ENCODE measurements around the gene PBX3.

The PBX3 gene

DNA sequence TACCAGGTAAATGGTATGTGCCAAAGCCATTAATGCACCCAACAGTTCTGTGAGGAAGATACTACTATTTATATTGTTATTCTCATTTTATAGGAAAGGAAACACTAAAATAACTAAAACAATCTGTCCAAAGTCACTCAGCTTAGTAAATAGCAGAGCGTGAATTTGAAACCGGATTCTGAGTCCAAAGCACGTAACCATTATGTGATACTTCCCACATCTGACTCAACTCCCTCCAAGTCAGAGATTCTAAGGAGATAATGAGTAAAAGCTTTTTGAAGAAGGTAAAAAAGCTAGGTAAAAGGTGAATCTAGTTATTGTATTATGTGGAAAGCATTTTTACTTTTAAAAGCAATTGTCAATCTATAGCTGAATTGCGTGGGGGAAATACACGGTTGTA lies 208.9 kb downstream of the PBX3 start:
- intact Hi-C loops (cut with DNase I; ENCODE audit: low total_unique reads) = no loop called here
- H3K27me3 ChIP-seq = no peaks in the 10 kb centered on the region
- TF ChIP-seq, protein P1, sequence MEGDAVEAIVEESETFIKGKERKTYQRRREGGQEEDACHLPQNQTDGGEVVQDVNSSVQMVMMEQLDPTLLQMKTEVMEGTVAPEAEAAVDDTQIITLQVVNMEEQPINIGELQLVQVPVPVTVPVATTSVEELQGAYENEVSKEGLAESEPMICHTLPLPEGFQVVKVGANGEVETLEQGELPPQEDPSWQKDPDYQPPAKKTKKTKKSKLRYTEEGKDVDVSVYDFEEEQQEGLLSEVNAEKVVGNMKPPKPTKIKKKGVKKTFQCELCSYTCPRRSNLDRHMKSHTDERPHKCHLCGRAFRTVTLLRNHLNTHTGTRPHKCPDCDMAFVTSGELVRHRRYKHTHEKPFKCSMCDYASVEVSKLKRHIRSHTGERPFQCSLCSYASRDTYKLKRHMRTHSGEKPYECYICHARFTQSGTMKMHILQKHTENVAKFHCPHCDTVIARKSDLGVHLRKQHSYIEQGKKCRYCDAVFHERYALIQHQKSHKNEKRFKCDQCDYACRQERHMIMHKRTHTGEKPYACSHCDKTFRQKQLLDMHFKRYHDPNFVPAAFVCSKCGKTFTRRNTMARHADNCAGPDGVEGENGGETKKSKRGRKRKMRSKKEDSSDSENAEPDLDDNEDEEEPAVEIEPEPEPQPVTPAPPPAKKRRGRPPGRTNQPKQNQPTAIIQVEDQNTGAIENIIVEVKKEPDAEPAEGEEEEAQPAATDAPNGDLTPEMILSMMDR (IDR thresholded peaks at IDR 0.05) = no peak
- H3K4me3 ChIP-seq = no peak overlapping the region
- no peak overlapping the region for H3K27ac ChIP-seq
- no peaks in the 10 kb centered on the region for H3K9me3 ChIP-seq
- H3K4me1 ChIP-seq = no peaks in the 10 kb centered on the region
- peaks cover 0 to 3% (median 0%) of the 10 kb centered on the region in 3 donors for H3K36me3 ChIP-seq
- no peak for DNase-seq

DNA sequence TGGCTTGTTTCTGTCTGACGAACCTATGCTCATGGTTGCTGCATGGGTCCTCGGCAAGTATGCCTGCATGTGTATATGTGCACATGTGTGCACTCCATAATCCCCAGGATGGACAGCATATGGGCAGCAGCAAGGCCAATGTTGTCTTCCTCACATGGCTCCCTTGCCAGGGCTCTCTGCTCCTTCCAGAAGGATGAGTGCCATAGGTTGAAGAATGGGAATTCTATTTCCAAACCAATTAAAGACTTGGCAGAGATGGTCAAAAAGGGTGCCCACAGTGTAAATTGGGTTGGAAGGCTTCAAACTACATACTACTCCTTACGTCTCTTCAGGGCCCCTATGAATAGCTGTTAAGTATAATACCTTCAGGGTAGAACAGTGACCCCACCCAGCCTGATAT lies 212.1 kb downstream of the PBX3 start:
- DNase-seq = no peak
- Histone ChIP-seq H3K9me3 (no peaks in the 10 kb centered on the region), H3K4me1 (no peaks in the 10 kb centered on the region), H3K4me3 (no peak overlapping the region), H3K27ac (no peak overlapping the region), H3K36me3 (peaks cover 0 to 10% (median 10%) of the 10 kb centered on the region in 3 donors), H3K27me3 (no peaks in the 10 kb centered on the region)
- intact Hi-C loops (cut with DNase I; ENCODE audit: low total_unique reads) = no loop called here
- TF ChIP-seq, protein P1 (IDR thresholded peaks at IDR 0.05) = no peak

DNA sequence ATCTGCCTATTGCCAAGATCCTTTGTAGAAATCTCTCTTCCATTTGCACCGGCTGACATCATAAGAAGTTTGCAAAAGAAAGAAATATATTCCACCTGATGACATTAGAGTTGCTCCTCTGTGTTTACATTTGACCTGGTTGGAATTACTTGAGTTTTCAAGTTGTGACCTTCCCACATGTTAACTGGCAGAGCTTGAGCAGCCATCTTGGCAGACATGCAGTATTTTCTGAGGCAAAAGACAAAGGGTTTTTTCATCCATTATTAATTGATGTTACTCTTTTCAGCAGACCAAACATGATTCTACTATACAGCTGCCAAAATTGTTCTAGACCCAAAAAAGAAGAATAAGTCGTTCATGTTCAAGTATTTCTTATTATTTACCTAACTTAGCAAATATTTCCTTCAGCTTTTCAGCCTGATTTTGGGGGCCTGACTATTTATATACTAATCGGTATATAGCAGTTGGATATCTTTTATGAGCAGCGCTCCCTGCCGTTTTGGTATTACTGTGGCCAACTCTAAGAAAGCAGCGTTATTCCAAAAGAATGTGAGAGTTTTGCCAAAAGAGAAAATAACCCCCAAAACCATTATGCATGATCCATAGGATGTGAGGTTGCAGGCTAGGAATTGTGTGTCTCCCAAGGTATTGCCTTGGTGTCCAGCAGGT lies 212.9 kb downstream of the PBX3 start:
- DNase-seq = no peak
- H3K27ac ChIP-seq = no peak overlapping the region
- no peaks in the 10 kb centered on the region for H3K4me1 ChIP-seq
- H3K4me3 ChIP-seq = no peak overlapping the region
- peaks cover 0 to 15% (median 12%) of the 10 kb centered on the region in 3 donors for H3K36me3 ChIP-seq
- H3K9me3 ChIP-seq = no peaks in the 10 kb centered on the region
- H3K27me3 ChIP-seq = no peaks in the 10 kb centered on the region
- intact Hi-C loops (cut with DNase I; ENCODE audit: low total_unique reads) = no loop called here
- TF ChIP-seq, protein P1 (IDR thresholded peaks at IDR 0.05) = no peak

DNA sequence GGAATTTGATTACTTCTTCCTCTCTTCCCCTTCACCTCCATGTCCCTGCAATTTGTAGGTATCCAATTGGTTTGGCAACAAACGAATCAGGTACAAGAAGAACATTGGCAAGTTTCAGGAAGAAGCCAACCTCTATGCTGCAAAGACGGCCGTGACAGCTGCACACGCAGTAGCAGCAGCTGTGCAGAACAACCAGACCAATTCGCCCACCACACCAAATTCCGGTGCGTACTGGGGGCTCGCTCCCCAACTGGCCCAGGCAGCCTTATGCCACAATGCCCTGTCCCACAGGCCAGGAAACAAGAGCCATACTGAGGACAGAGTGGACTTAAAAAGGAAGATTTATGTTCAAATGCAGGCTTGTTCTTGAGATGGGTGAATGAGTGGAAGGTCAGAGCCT lies 213.5 kb downstream of the PBX3 start:
- Histone ChIP-seq H3K27ac (no peak overlapping the region), H3K4me1 (no peaks in the 10 kb centered on the region), H3K27me3 (no peaks in the 10 kb centered on the region), H3K4me3 (no peak overlapping the region), H3K9me3 (no peaks in the 10 kb centered on the region), H3K36me3 (peaks cover 0 to 17% (median 15%) of the 10 kb centered on the region in 3 donors)
- DNase-seq = no peak
- intact Hi-C loops (cut with DNase I; ENCODE audit: low total_unique reads) = no loop called here
- TF ChIP-seq, protein P1 (IDR thresholded peaks at IDR 0.05) = no peak

DNA sequence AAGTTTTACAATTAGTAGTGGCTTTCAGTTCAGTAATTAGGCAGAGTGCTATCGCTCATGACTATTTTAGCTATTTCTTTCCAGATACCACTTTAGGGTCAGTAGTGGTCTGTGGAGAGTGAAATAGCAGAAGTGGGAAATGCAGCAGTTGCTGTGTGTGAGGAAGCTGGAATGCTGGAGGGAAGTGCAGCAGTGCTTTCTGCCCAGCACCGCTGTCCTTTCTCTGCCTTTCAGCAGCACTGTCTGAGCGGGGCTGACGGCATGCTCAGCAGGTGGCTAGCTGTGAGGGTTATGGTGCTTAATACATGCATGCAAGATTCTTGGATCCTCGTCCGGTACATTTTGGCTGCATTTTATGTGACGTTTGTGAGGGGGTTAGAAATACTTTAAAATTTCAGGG lies 213.9 kb downstream of the PBX3 start:
- no peaks in the 10 kb centered on the region for H3K27me3 ChIP-seq
- peaks cover 0 to 21% (median 15%) of the 10 kb centered on the region in 3 donors for H3K36me3 ChIP-seq
- no peak overlapping the region for H3K27ac ChIP-seq
- intact Hi-C loops (cut with DNase I; ENCODE audit: low total_unique reads) = no loop called here
- DNase-seq = no peak
- TF ChIP-seq, protein P1 (IDR thresholded peaks at IDR 0.05) = no peak
- no peaks in the 10 kb centered on the region for H3K4me1 ChIP-seq
- H3K4me3 ChIP-seq = no peak overlapping the region
- no peaks in the 10 kb centered on the region for H3K9me3 ChIP-seq
